ENCODE measurements around the gene SLC2A1. TPM values are rescaled to one million over a fixed set of nuclear protein-coding genes. Genes with fewer than 3 reads are reported as not detected.

The SLC2A1 gene
- total RNA-seq, 1 donor from 2014 or later, result 1,905 TPM

DNA sequence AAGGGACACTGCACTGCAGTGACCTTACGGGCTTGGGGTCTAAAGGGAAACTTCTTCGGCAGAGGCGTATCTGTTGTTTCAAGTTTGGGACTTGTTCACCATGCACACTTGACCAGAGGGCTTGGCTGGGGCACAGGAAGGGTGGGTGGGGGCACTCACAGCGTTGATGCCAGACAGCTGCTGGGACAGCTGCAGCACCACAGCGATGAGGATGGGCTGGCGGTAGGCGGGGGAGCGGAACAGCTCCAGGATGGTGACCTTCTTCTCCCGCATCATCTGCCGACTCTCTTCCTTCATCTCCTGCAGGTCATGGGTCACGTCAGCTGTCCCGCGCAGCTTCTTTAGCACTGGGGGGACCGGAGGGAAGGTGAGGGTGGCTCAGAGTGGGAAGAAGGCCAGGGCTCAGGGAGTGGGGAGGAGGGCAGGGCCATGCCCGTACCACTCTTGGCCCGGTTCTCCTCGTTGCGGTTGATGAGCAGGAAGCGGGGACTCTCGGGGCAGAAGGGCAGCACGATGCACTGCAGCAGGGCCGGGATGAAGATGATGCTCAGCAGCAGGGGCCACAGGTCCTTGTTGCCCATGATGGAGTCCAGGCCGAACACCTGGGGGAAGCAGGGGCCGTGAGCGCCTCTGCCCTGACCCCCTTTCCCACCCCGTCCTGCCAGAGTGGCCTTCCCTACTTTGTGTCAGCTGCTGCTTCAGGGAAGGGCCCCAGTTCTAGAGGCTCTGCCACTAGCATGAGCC, 29.1 kb downstream of the SLC2A1 start:
- peaks cover 58% of the 10 kb centered on the region for H3K36me3 ChIP-seq (ENCODE audit: control insufficient read depth, insufficient read depth, low read length)

GRCh38 chr1:42928859-42929258, 29.8 kb downstream of the SLC2A1 start:
- Histone ChIP-seq H3K4me3 (ENCODE audit: low read depth, low read length) (no peak overlapping the region), H3K27me3 (ENCODE audit: control insufficient read depth, insufficient read depth, low read length) (no peaks in the 10 kb centered on the region), H3K36me3 (ENCODE audit: control insufficient read depth, insufficient read depth, low read length) (peaks cover 52% of the 10 kb centered on the region)
- DNase-seq (ENCODE audit: low read depth), result no peak
- no peak for FAIRE-seq
- TF ChIP-seq, protein P1, sequence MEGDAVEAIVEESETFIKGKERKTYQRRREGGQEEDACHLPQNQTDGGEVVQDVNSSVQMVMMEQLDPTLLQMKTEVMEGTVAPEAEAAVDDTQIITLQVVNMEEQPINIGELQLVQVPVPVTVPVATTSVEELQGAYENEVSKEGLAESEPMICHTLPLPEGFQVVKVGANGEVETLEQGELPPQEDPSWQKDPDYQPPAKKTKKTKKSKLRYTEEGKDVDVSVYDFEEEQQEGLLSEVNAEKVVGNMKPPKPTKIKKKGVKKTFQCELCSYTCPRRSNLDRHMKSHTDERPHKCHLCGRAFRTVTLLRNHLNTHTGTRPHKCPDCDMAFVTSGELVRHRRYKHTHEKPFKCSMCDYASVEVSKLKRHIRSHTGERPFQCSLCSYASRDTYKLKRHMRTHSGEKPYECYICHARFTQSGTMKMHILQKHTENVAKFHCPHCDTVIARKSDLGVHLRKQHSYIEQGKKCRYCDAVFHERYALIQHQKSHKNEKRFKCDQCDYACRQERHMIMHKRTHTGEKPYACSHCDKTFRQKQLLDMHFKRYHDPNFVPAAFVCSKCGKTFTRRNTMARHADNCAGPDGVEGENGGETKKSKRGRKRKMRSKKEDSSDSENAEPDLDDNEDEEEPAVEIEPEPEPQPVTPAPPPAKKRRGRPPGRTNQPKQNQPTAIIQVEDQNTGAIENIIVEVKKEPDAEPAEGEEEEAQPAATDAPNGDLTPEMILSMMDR (IDR thresholded peaks at IDR 0.05; ENCODE audit: insufficient read depth, low read length, severe bottlenecking), result no peak

More for the DNA sequence above, 29.1 kb downstream of the SLC2A1 start:
- no peaks in the 10 kb centered on the region for H3K27me3 ChIP-seq (ENCODE audit: control insufficient read depth, insufficient read depth, low read length)
- TF ChIP-seq, protein P1 (IDR thresholded peaks at IDR 0.05; ENCODE audit: insufficient read depth, low read length, severe bottlenecking), result no peak
- no peak overlapping the region for H3K4me3 ChIP-seq (ENCODE audit: low read depth, low read length)
- DNase-seq (ENCODE audit: low read depth), result no peak
- no peak for FAIRE-seq

- DNase-seq (ENCODE audit: low read depth), result no peak
- Histone ChIP-seq H3K36me3 (ENCODE audit: control insufficient read depth, insufficient read depth, low read length) (peaks cover 50% of the 10 kb centered on the region), H3K27me3 (ENCODE audit: control insufficient read depth, insufficient read depth, low read length) (no peaks in the 10 kb centered on the region), H3K4me3 (ENCODE audit: low read depth, low read length) (no peak overlapping the region)
- TF ChIP-seq, protein P1 (IDR thresholded peaks at IDR 0.05; ENCODE audit: insufficient read depth, low read length, severe bottlenecking), result no peak
- peak; percentile 7 for FAIRE-seq
These were observed 30.7 kb downstream of the SLC2A1 start for GRCh38 chr1:42927920-42928505.

DNA sequence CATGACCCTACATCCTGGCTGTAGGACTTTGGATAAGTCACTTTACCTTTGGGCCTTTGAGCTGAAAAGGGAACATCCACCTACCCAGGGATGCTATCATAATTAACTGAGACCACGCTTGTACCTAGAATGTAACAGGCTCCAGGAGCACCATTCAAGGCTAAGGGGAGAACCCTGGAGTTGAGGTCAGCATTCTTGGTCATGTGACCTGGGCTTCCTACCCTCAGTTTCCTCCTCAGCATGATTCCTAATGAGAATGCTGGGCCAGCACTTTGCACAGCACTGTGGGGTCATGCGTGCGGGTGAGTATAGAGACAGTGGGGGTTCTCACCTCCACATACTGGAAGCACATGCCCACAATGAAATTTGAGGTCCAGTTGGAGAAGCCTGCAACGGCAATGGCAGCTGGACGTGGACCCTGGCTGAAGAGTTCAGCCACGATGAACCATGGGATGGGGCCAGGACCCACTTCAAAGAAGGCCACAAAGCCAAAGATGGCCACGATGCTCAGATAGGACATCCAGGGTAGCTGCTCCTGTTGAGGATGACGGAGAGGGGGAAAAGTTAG, 31.3 kb downstream of the SLC2A1 start:
- TF ChIP-seq, protein P1 (IDR thresholded peaks at IDR 0.05; ENCODE audit: insufficient read depth, low read length, severe bottlenecking), result no peak
- H3K27me3 ChIP-seq (ENCODE audit: control insufficient read depth, insufficient read depth, low read length), result no peaks in the 10 kb centered on the region
- no peak for DNase-seq (ENCODE audit: low read depth)
- H3K36me3 ChIP-seq (ENCODE audit: control insufficient read depth, insufficient read depth, low read length), result peaks cover 45% of the 10 kb centered on the region
- FAIRE-seq, result no peak
- no peak overlapping the region for H3K4me3 ChIP-seq (ENCODE audit: low read depth, low read length)

DNA sequence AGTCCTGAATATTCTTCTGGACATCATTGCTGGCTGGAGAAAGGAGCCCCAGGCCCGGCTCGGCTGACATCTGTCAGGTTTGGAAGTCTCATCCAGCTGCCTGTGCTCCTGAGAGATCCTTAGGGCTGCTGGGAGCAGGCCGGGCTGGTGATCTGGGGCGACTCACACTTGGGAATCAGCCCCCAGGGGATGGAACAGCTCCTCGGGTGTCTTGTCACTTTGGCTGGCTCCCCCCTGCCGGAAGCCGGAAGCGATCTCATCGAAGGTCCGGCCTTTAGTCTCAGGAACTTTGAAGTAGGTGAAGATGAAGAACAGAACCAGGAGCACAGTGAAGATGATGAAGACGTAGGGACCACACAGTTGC, 31.8 kb downstream of the SLC2A1 start:
- DNase-seq (ENCODE audit: low read depth) (no peak), FAIRE-seq (peak; percentile 28)
- no peaks in the 10 kb centered on the region for H3K27me3 ChIP-seq (ENCODE audit: control insufficient read depth, insufficient read depth, low read length)
- H3K4me3 ChIP-seq (ENCODE audit: low read depth, low read length), result no peak overlapping the region
- peaks cover 41% of the 10 kb centered on the region for H3K36me3 ChIP-seq (ENCODE audit: control insufficient read depth, insufficient read depth, low read length)
- TF ChIP-seq, protein P1 (IDR thresholded peaks at IDR 0.05; ENCODE audit: insufficient read depth, low read length, severe bottlenecking), result no peak
